ENCODE data around the gene KCTD5. TPM values are rescaled to one million over a fixed set of nuclear protein-coding genes. Genes with fewer than 3 reads are reported as not detected.

KCTD5 gene
- total RNA-seq, 1 experiment from 2014 or later, result 36.7 TPM

GRCh38 chr16:2737238-2737605, 54.9 kb downstream of the KCTD5 start:
- intact Hi-C loops (cut with micrococcal nuclease; ENCODE audit: unreplicated experiment), result no loop called here
- no peak overlapping the region for H3K4me3 Mint-ChIP-seq (ENCODE audit: low read depth, unreplicated experiment)
- H3K36me3 Mint-ChIP-seq (ENCODE audit: insufficient read depth, unreplicated experiment), result no peaks in the 10 kb centered on the region
- CTCF ChIA-PET, result no interaction called here
- H3K9me3 Mint-ChIP-seq (ENCODE audit: low read depth, unreplicated experiment), result no peaks in the 10 kb centered on the region
- no peak for TF ChIP-seq CTCF (IDR thresholded peaks at IDR 0.05; ENCODE audit: unreplicated experiment)
- H3K27ac Mint-ChIP-seq (ENCODE audit: unreplicated experiment), result no peak overlapping the region
- BruUV-seq (replicated peaks), result no TSS peak
- no peaks in the 10 kb centered on the region for H3K4me1 Mint-ChIP-seq (ENCODE audit: low read depth, unreplicated experiment)
- DNase-seq, result no peak
- peaks cover 17% of the 10 kb centered on the region for H3K27me3 Mint-ChIP-seq (ENCODE audit: unreplicated experiment)

- no peaks in the 10 kb centered on the region for H3K4me1 Mint-ChIP-seq (ENCODE audit: low read depth, unreplicated experiment)
- no peak overlapping the region for H3K27ac Mint-ChIP-seq (ENCODE audit: unreplicated experiment)
- DNase-seq, result no peak
- intact Hi-C loops (cut with micrococcal nuclease; ENCODE audit: unreplicated experiment), result no loop called here
- peaks cover 17% of the 10 kb centered on the region for H3K27me3 Mint-ChIP-seq (ENCODE audit: unreplicated experiment)
- TF ChIP-seq CTCF (IDR thresholded peaks at IDR 0.05; ENCODE audit: unreplicated experiment), result no peak
- H3K36me3 Mint-ChIP-seq (ENCODE audit: insufficient read depth, unreplicated experiment), result no peaks in the 10 kb centered on the region
- BruUV-seq (replicated peaks), result no TSS peak
- CTCF ChIA-PET, result no interaction called here
- H3K9me3 Mint-ChIP-seq (ENCODE audit: low read depth, unreplicated experiment), result no peaks in the 10 kb centered on the region
- no peak overlapping the region for H3K4me3 Mint-ChIP-seq (ENCODE audit: low read depth, unreplicated experiment)
Measured at GRCh38 chr16:2737895-2738418, 55.6 kb downstream of the KCTD5 start.

GRCh38 chr16:2738615-2739014, 56.3 kb downstream of the KCTD5 start:
- no peak overlapping the region for H3K4me3 Mint-ChIP-seq (ENCODE audit: low read depth, unreplicated experiment)
- H3K36me3 Mint-ChIP-seq (ENCODE audit: insufficient read depth, unreplicated experiment), result no peaks in the 10 kb centered on the region

GRCh38 chr16:2739625-2740430, 57.5 kb downstream of the KCTD5 start:
- no peak for DNase-seq
- no peaks in the 10 kb centered on the region for H3K36me3 Mint-ChIP-seq (ENCODE audit: insufficient read depth, unreplicated experiment)
- peaks cover 35% of the 10 kb centered on the region for H3K27me3 Mint-ChIP-seq (ENCODE audit: unreplicated experiment)
- H3K4me3 Mint-ChIP-seq (ENCODE audit: low read depth, unreplicated experiment), result no peak overlapping the region
- H3K9me3 Mint-ChIP-seq (ENCODE audit: low read depth, unreplicated experiment), result no peaks in the 10 kb centered on the region
- CTCF ChIA-PET, result interaction anchor here (1.0 kb wide), 1 partner anchor 11 kb away, joined by 10 read pairs; no protein-coding TSS in a partner anchor
- no TSS peak for BruUV-seq (replicated peaks)
- H3K4me1 Mint-ChIP-seq (ENCODE audit: low read depth, unreplicated experiment), result no peaks in the 10 kb centered on the region
- no peak for TF ChIP-seq CTCF (IDR thresholded peaks at IDR 0.05; ENCODE audit: unreplicated experiment)
- H3K27ac Mint-ChIP-seq (ENCODE audit: unreplicated experiment), result no peak overlapping the region
- intact Hi-C loops (cut with micrococcal nuclease; ENCODE audit: unreplicated experiment), result no loop called here

More at GRCh38 chr16:2738615-2739014, 56.3 kb downstream of the KCTD5 start:
- TF ChIP-seq CTCF (IDR thresholded peaks at IDR 0.05; ENCODE audit: unreplicated experiment), result no peak
- no TSS peak for BruUV-seq (replicated peaks)
- Mint-ChIP-seq H3K27ac (ENCODE audit: unreplicated experiment) (no peak overlapping the region), H3K27me3 (ENCODE audit: unreplicated experiment) (peaks cover 23% of the 10 kb centered on the region), H3K4me1 (ENCODE audit: low read depth, unreplicated experiment) (no peaks in the 10 kb centered on the region), H3K9me3 (ENCODE audit: low read depth, unreplicated experiment) (no peaks in the 10 kb centered on the region)
- CTCF ChIA-PET, result no interaction called here
- DNase-seq, result no peak
- intact Hi-C loops (cut with micrococcal nuclease; ENCODE audit: unreplicated experiment), result no loop called here

Measured in Calu3 (cell line).